Inflammatory macrophage treated with lipopolysaccharide for 4 hours (primary cell): Measurements from ENCODE around the gene ABCC3.
"Not testable (repeated sequence)": the region's sequence is repeated elsewhere in the genome, so short reads cannot be mapped to it uniquely, and the experiment has no call there.

ENCODE experiments used
- DNase-seq: peaks from one replicate; pipeline ENCODE4 v3.0.0-alpha.2; 2020

The ABCC3 gene

GRCh38 chr17:50687200-50688066 is 52.8 kb downstream of the ABCC3 start:
- DNase-seq: no peak

- DNase-seq: no peak
These were observed 53.6 kb downstream of the ABCC3 start for GRCh38 chr17:50688245-50688644.

DNA sequence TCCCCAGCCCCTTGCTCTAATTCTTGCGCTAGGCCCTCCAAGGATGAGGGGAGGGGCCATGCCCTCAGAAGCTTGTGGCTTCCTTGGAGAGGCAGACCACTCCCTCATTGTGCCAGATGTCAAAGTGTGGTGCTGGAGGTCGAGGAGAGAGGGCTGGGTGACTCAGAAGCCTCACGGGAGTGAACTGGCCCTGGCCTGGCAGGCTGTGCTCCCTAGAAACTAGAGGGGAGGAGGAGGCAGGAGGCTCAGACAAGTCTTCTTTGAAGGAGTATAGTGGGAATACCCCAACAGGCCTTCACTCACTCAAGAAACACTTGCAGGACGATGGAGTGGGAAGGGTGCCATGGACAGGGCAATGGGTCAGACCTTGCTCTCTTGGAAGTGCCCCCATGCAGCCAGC is 54.6 kb downstream of the ABCC3 start:
- no peak for DNase-seq

- no peak for DNase-seq
These were observed 55.5 kb downstream of the ABCC3 start for GRCh38 chr17:50689956-50690886.

GRCh38 chr17:50690887-50691549 is 56.3 kb downstream of the ABCC3 start:
- no peak for DNase-seq

GRCh38 chr17:50691550-50692447 is 57.1 kb downstream of the ABCC3 start:
- no peak for DNase-seq

GRCh38 chr17:50692448-50693035 is 57.9 kb downstream of the ABCC3 start:
- no peak for DNase-seq

DNA sequence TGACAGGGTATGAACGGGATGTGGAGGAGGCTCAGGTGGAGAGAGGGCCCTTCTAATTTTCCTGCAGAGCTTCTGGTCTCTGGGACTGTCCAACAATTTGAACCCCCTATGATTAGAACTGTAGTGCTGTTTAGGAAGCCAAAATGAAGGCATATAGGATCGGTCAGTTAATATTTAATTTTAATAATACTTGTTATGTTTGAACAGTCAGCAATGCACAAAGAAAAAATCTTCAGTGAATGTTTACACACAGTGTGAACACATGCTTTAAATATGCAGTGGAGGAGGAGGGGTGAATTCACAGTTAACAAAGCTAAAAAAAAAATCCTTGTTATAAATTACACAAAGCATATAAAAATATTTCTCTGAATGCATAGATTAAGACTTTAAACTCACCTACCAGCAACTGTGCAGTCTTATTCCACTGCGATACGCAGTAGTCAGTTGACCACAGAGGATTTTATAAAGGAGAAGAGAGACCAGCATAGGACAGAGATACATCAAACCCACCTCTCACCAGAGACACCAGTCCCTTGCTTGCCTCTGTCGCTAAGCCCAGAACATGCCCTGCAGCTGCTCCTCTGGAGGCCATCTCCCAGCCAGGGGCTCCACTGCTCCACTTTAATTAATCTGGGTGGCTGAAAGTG is 58.5 kb downstream of the ABCC3 start:
- no peak for DNase-seq

DNA sequence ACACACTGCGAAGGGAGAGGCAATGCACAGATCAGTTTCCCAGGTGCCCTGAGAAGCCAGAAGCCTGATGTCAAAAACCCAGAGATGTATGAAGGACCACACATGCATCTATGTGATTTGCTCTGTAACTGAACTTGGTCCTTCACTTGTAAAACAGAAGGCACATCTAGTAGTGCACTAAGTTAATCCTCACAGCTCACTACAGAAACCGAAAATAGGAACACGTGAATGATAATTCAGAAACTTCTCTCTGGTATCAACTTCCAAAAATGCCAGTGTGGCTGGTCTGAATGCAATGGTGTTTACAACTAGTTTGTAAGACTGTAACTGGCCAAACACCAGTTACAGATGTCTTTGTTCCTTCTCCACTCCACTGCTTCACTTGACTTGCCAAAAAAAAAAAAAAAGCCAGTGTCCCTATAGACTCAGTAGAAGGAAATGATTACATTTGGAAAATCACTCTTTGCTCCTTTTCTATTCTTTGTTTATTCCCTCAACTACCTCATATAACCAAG is 61.7 kb downstream of the ABCC3 start:
- DNase-seq: no peak

DNA sequence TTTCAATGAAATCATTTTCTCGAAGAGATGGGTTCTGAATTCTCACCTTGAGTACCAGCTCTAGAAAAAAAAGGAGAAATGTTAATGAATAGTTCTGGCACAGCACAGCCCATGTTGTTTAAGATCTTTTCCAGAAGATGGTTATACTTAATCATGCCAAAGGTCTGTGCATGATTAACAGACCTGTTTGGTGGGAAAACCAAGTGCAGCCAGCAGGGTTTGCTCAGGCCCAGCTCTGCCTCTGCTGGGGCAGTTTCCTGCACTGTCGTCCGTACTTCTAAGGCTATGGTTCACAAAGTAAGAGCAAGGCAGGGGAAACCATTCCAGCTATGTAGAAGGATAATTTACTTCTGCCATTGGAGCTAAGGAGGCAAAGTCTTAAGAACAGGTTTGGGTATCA is 62.4 kb downstream of the ABCC3 start:
- DNase-seq: no peak

GRCh38 chr17:50697663-50698272 is 63.1 kb downstream of the ABCC3 start:
- DNase-seq: no peak

DNA sequence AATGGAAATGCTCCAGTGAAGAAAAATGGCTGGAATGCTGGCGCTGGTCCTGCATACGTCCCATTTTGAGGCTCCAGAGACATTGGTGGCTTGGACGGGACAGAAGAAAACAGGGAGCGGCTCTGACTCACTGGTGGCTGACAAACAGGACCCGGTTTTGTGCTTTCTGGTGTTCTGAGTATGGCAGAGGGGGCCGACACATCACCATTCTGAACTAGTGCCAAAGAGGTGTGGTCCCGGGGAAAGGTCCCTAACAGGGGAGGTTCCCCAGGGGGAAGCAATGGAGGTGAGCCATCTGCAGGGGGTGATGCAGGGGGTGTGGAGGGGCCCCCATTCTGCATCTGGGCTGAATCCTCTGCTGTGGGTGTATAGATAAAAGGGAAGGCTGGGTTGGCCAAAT is 64.7 kb downstream of the ABCC3 start:
- DNase-seq: no peak

- no peak for DNase-seq
These were observed 68.5 kb downstream of the ABCC3 start for GRCh38 chr17:50703162-50703561.

- DNase-seq: peak; percentile 93
These were observed 72.8 kb downstream of the ABCC3 start, which contains the start of gene ANKRD40 for GRCh38 chr17:50707289-50708049. ANKRD40 (minus strand) TSS chr17:50707914; CDS start chr17:50707654, 260 bp downstream.

- DNase-seq: peak; percentile 25
These were observed 73.6 kb downstream of the ABCC3 start for GRCh38 chr17:50708050-50709000.

DNA sequence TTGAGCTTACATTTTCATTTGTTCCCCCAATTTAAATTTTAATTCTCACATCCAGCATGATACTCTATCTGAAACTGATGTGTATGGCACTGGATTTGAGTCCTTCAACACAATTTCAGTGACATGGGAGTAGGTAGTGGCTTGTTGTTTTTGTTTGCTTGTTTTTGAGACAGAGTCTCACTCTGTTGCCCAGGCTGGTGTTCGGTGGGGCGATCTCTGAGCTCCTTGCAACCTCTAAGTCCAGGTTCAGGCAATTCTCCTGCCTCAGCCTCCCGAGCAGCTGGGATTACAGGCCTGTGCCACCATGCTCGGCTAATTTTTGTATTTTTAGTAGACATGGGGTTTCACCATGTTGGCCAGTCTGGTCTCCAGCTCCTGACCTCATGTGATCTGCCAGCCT is 74.4 kb downstream of the ABCC3 start:
- DNase-seq: not testable (repeated sequence)

DNA sequence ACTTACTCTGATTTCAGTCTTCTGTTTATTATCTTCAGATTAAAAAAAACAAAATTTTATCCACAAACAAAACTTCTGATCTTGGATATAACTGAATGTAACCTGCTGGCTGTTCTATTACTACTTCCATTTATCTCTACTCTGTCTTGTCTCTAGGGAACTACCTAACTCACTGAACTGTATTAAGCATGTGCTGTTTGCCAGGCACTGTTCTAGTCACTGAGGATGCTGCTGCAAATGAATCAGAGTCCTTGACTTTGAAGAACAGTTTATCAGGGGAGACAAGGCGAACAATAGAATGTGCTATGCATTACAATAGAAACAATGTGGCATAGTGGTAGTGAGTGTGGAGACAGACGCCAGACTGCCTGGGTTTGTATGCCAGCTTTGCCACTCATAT is 75.3 kb downstream of the ABCC3 start:
- DNase-seq: no peak

- no peak for DNase-seq
These were observed 76.0 kb downstream of the ABCC3 start for GRCh38 chr17:50710650-50711049.
